ENCODE results near the gene ZNF518B.

The ZNF518B gene

GRCh38 chr4:10470505-10470904, 13.3 kb upstream of the ZNF518B start:
- H4K20me1 ChIP-seq (ENCODE audit: insufficient read depth, low read length, poor library complexity, severe bottlenecking): no peaks in the 10 kb centered on the region
- peaks cover 8% of the 10 kb centered on the region for H3K4me1 ChIP-seq (ENCODE audit: insufficient read depth, low read length, poor library complexity, severe bottlenecking)
- H3K79me2 ChIP-seq (ENCODE audit: insufficient read depth, low read length): no peaks in the 10 kb centered on the region
- H3K4me3 ChIP-seq (ENCODE audit: low read length, poor library complexity, severe bottlenecking): no peak overlapping the region
- no peaks in the 10 kb centered on the region for H3K9me2 ChIP-seq (replicated peaks; ENCODE audit: low read depth, low read length)
- no peaks in the 10 kb centered on the region for H3K9me3 ChIP-seq (ENCODE audit: insufficient read depth, low read depth, low read length)
- no peak overlapping the region for H3K4me2 ChIP-seq (ENCODE audit: low read depth, low read length, poor library complexity, severe bottlenecking)
- no peak overlapping the region for H3K9ac ChIP-seq (ENCODE audit: low read depth, low read length, poor library complexity, severe bottlenecking)
- no peaks in the 10 kb centered on the region for H3F3A ChIP-seq (ENCODE audit: low read depth)
- H2AFZ ChIP-seq (ENCODE audit: low read length): no peak overlapping the region
- no peaks in the 10 kb centered on the region for H3K27me3 ChIP-seq (ENCODE audit: insufficient read depth, low read length, poor library complexity, severe bottlenecking)
- no peak for TF ChIP-seq EZH2phosphoT487 (IDR thresholded peaks at IDR 0.05; ENCODE audit: borderline replicate concordance)
- TF ChIP-seq CTCF (conservative IDR thresholded peaks at IDR 0.05; ENCODE audit: low read length): no peak
- H3K36me3 ChIP-seq (ENCODE audit: insufficient read depth, low read length): no peaks in the 10 kb centered on the region

- Histone ChIP-seq H3F3A (ENCODE audit: low read depth) (no peaks in the 10 kb centered on the region), H3K4me2 (ENCODE audit: low read depth, low read length, poor library complexity, severe bottlenecking) (no peak overlapping the region), H3K4me3 (ENCODE audit: low read length, poor library complexity, severe bottlenecking) (no peak overlapping the region), H3K9me3 (ENCODE audit: insufficient read depth, low read depth, low read length) (no peaks in the 10 kb centered on the region), H3K79me2 (ENCODE audit: insufficient read depth, low read length) (no peaks in the 10 kb centered on the region), H3K27me3 (ENCODE audit: insufficient read depth, low read length, poor library complexity, severe bottlenecking) (no peaks in the 10 kb centered on the region), H3K4me1 (ENCODE audit: insufficient read depth, low read length, poor library complexity, severe bottlenecking) (no peaks in the 10 kb centered on the region), H3K9ac (ENCODE audit: low read depth, low read length, poor library complexity, severe bottlenecking) (no peak overlapping the region), H3K9me2 (replicated peaks; ENCODE audit: low read depth, low read length) (no peaks in the 10 kb centered on the region), H3K36me3 (ENCODE audit: insufficient read depth, low read length) (no peaks in the 10 kb centered on the region), H4K20me1 (ENCODE audit: insufficient read depth, low read length, poor library complexity, severe bottlenecking) (no peaks in the 10 kb centered on the region), H2AFZ (ENCODE audit: low read length) (no peak overlapping the region)
- no peak for TF ChIP-seq EZH2phosphoT487 (IDR thresholded peaks at IDR 0.05; ENCODE audit: borderline replicate concordance)
- TF ChIP-seq CTCF (conservative IDR thresholded peaks at IDR 0.05; ENCODE audit: low read length): no peak
These were observed 8.9 kb upstream of the ZNF518B start for GRCh38 chr4:10466161-10466560.

- H3K4me2 ChIP-seq (ENCODE audit: low read depth, low read length, poor library complexity, severe bottlenecking): no peak overlapping the region
- TF ChIP-seq EZH2phosphoT487 (IDR thresholded peaks at IDR 0.05; ENCODE audit: borderline replicate concordance) (no peak), CTCF (conservative IDR thresholded peaks at IDR 0.05; ENCODE audit: low read length) (no peak)
- no peaks in the 10 kb centered on the region for H3K9me3 ChIP-seq (ENCODE audit: insufficient read depth, low read depth, low read length)
- H3K36me3 ChIP-seq (ENCODE audit: insufficient read depth, low read length): no peaks in the 10 kb centered on the region
- H3K27me3 ChIP-seq (ENCODE audit: insufficient read depth, low read length, poor library complexity, severe bottlenecking): no peaks in the 10 kb centered on the region
- no peaks in the 10 kb centered on the region for H3K9me2 ChIP-seq (replicated peaks; ENCODE audit: low read depth, low read length)
- H3K79me2 ChIP-seq (ENCODE audit: insufficient read depth, low read length): no peaks in the 10 kb centered on the region
- no peak overlapping the region for H3K9ac ChIP-seq (ENCODE audit: low read depth, low read length, poor library complexity, severe bottlenecking)
- H4K20me1 ChIP-seq (ENCODE audit: insufficient read depth, low read length, poor library complexity, severe bottlenecking): no peaks in the 10 kb centered on the region
- no peaks in the 10 kb centered on the region for H3F3A ChIP-seq (ENCODE audit: low read depth)
- H3K4me3 ChIP-seq (ENCODE audit: low read length, poor library complexity, severe bottlenecking): no peak overlapping the region
- no peak overlapping the region for H2AFZ ChIP-seq (ENCODE audit: low read length)
- H3K4me1 ChIP-seq (ENCODE audit: insufficient read depth, low read length, poor library complexity, severe bottlenecking): peaks cover 1% of the 10 kb centered on the region
These were observed 5.7 kb upstream of the ZNF518B start for GRCh38 chr4:10462876-10463275.
